ENCODE results near the gene SLC18B1. TPM values are rescaled to one million over a fixed set of nuclear protein-coding genes. Genes with fewer than 3 reads are reported as not detected.

SLC18B1 gene
- total and polyA plus RNA-seq, 2 of the 8 experiments (the other 6 are each of a cell fraction or from before 2014, with no cell fraction given): 17.2 to 23.4 TPM

- DNase-seq (ENCODE audit: low read depth in 1 of 2, low spot score in 2 of 2) (no peak), FAIRE-seq (no peak)
- POLR2A ChIA-PET (ENCODE audit: partially characterized antibody): interaction anchor here (1.3 kb wide), 1 partner anchor 52 kb away, joined by 6 read pairs; the partner anchor contains the start of gene RPS12
- H3K14ac ChIP-seq (ENCODE audit: insufficient read length): no peak overlapping the region
- no peak overlapping the region for H3K4ac ChIP-seq (replicated peaks; ENCODE audit: insufficient read length, low read depth, low read length)
- H2BK15ac ChIP-seq (ENCODE audit: low read length): no peak overlapping the region
- H3K79me2 ChIP-seq (ENCODE audit: control insufficient read depth in 1 of 2, insufficient read depth in 2 of 2, low read length in 2 of 2): no peaks in the 10 kb centered on the region
- H3K23ac ChIP-seq (ENCODE audit: insufficient read length): no peak overlapping the region
- H2AK5ac ChIP-seq (ENCODE audit: low read depth, low read length): no peak overlapping the region
- H2BK12ac ChIP-seq (ENCODE audit: low read depth, low read length): no peak overlapping the region
- no peak overlapping the region for H4K8ac ChIP-seq (ENCODE audit: extremely low read depth, insufficient read depth, low read length)
- H2BK5ac ChIP-seq (ENCODE audit: low read depth, low read length): no peak overlapping the region
- no peaks in the 10 kb centered on the region for H3K9me3 ChIP-seq (ENCODE audit: insufficient read depth in 2 of 2, low read depth in 1 of 2, low read length in 1 of 2)
- H4K5ac ChIP-seq (ENCODE audit: insufficient read length, low read depth, low read length): no peak overlapping the region
- no peak overlapping the region for H3K4me3 ChIP-seq (ENCODE audit: extremely low read depth in 1 of 4, insufficient read depth in 2 of 4, low read depth in 3 of 4, low read length in 4 of 4)
- no peak overlapping the region for H2AFZ ChIP-seq (ENCODE audit: low read length)
- no peaks in the 10 kb centered on the region for H3K79me1 ChIP-seq (ENCODE audit: low read depth, low read length)
- H3K4me2 ChIP-seq (ENCODE audit: insufficient read depth in 1 of 2, low read depth in 2 of 2, low read length in 2 of 2): no peak overlapping the region
- H2BK20ac ChIP-seq (ENCODE audit: low read length): no peak overlapping the region
- no peaks in the 10 kb centered on the region for H3K4me1 ChIP-seq (replicated peaks in 1 of 4; ENCODE audit: control insufficient read depth in 3 of 4, insufficient read depth in 4 of 4, low read length in 3 of 4)
- no peak overlapping the region for H3K27ac ChIP-seq (ENCODE audit: low read depth, low read length)
- no peaks in the 10 kb centered on the region; the same call in 1 of the 2 replicates for H3K23me2 ChIP-seq (ENCODE audit: low read depth, low read length)
- no peak overlapping the region for H3K18ac ChIP-seq (ENCODE audit: extremely low read depth, low read length)
- H3K56ac ChIP-seq (replicated peaks; ENCODE audit: insufficient read length, low read depth, low read length): no peak overlapping the region
- TF ChIP-seq KDM4A (IDR thresholded peaks at IDR 0.05; ENCODE audit: low read depth, low read length, severe bottlenecking): no peak
- no peak for TF ChIP-seq KDM1A (IDR thresholded peaks at IDR 0.05; ENCODE audit: borderline replicate concordance, low read length)
- no peak for TF ChIP-seq ATF2 (IDR thresholded peaks at IDR 0.05; ENCODE audit: low read length)
- no peak for TF ChIP-seq FOSL1 (IDR thresholded peaks at IDR 0.05; ENCODE audit: insufficient read depth, low read depth, low read length)
- no peak for TF ChIP-seq GABPA (IDR thresholded peaks at IDR 0.05; ENCODE audit: borderline replicate concordance, insufficient read depth, low read length)
- TF ChIP-seq CEBPB (IDR thresholded peaks at IDR 0.05; ENCODE audit: low read depth, low read length): no peak
- TF ChIP-seq RAD21 (IDR thresholded peaks at IDR 0.05 in 1 of 2, conservative IDR thresholded peaks at IDR 0.05 in 1 of 2; ENCODE audit: low read depth in 2 of 2, low read length in 2 of 2): no peak
- no peak for TF ChIP-seq SUZ12 (IDR thresholded peaks at IDR 0.05; ENCODE audit: low read length)
- TF ChIP-seq CREB1 (IDR thresholded peaks at IDR 0.05): no peak
- H3K9ac ChIP-seq (replicated peaks in 1 of 4; ENCODE audit: extremely low read depth in 1 of 4, low read depth in 3 of 4, low read length in 3 of 4): no peak overlapping the region
- H2BK120ac ChIP-seq (replicated peaks; ENCODE audit: low read depth, low read length): no peak overlapping the region
- CTCF ChIA-PET (ENCODE audit: partially characterized antibody): interaction anchor here (0.7 to 3.8 kb wide), 15 partner anchors 13 to 1135 kb away, joined by 3 to 28 read pairs (median 3); partner anchors contain the start of genes MED23, STX7, TAAR1 and TAAR5
- no peaks in the 10 kb centered on the region for H3K27me3 ChIP-seq (replicated peaks in 1 of 4; ENCODE audit: control insufficient read depth in 3 of 4, extremely low read depth in 1 of 4, insufficient read depth in 3 of 4, low read length in 3 of 4)
- 95% methylated on average over 2 of the region's 2 CpGs; no CpG with 5 or more reads in 1 of the 2 experiments for WGBS, 2 experiments (ENCODE audit: extremely low coverage in 1 of 2, insufficient coverage in 1 of 2, insufficient read length in 1 of 2, insufficient replicate concordance in 2 of 2, low coverage in 1 of 2, low lambda C conversion rate in 2 of 2, missing lambda C conversion rate in 1 of 2)
- no peaks in the 10 kb centered on the region for H4K20me1 ChIP-seq (replicated peaks in 1 of 2; ENCODE audit: control insufficient read depth in 1 of 2, insufficient read depth in 2 of 2, low read length in 2 of 2)
- H4K91ac ChIP-seq (replicated peaks; ENCODE audit: insufficient read length, low read length): no peak overlapping the region
- H3K36me3 ChIP-seq (ENCODE audit: control insufficient read depth in 2 of 4, insufficient read depth in 4 of 4, low read length in 3 of 4): no peaks in the 10 kb centered on the region
These were observed 35.2 kb downstream of the SLC18B1 start for GRCh38 chr6:132763269-132763668.

All from H1 (cell line).